GM23248 (cell line): ENCODE measurements around the gene NUDT22.

Source experiments
- EZH2 ChIP-seq: fragments of 200-600 bp; sonication (generic); IDR thresholded peaks from 2 replicates; pipeline ENCODE4 v1.6.1; 2018; ENCODE audit warnings: antibody characterized with exemption, mild to moderate bottlenecking; ENCODE audit not compliant: insufficient read depth, poor library complexity, severe bottlenecking
- EZH2phosphoT487 ChIP-seq: fragments of 200-600 bp; sonication (generic); IDR thresholded peaks from 2 replicates; pipeline ENCODE4 v1.6.1; 2018; ENCODE audit warnings: antibody characterized with exemption, moderate library complexity, mild to moderate bottlenecking, low read depth; ENCODE audit not compliant: insufficient read depth

DNA sequence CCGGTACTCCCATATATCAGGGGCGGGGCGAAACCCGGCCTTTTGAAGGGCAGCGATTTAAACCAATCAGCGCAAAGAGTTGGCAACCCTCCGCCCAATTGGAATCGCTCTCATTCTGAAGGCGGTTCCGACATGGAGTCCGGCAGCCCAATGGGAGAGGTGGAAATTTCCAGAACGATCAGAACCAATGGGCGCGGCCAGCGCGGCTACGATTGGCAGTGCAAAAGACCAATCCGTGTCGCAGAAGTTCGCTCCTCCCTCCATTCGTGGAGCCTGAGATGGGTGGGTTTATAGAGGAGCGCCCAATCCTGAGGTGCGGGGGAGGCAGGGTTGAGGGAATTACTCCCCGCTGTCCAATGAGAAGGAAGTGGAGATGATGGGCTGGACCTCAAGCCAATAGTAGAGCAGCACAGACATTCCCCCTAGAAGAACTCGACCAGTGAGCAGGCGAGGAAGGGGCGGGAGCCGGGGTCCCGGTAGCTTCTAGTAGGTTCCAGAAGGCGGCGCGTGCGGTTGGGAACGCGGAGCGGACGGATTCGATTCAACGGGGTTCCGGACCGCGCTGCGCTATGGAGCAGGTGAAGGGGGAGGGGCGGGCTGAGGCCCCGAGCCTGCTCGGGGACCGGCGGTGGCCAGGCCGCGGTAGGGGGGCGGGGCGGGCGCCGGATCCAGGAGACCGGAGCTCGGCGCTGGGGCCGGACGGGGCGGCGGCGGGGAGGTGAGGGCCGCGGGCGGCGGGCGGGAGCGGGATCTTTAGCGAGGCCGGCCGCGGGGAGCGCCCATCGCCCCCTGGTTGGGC, 40.2 kb upstream of the NUDT22 start, which contains the start of gene STIP1:
- TF ChIP-seq EZH2, result no peak
- no peak for TF ChIP-seq EZH2phosphoT487
